ENCODE measurements around the gene COMMD1. TPM values are rescaled to one million over a fixed set of nuclear protein-coding genes. Genes with fewer than 3 reads are reported as not detected.
"Not testable (repeated sequence)": the region's sequence is repeated elsewhere in the genome, so short reads cannot be mapped to it uniquely, and the experiment has no call there.

COMMD1 gene
- total and polyA plus RNA-seq, 7 experiments from 2014 or later = 15.6 to 65.3 (median 21.4) TPM

GRCh38 chr2:61954856-61955255 is 49.4 kb downstream of the COMMD1 start:
- intact Hi-C loops (cut with micrococcal nuclease); H3K4me3 Mint-ChIP-seq; H3K9me3 ChIP-seq (ENCODE audit: control insufficient read depth in 2 of 3, low read length in 3 of 3); POLR2A ChIA-PET; H3K27me3 ChIP-seq (ENCODE audit: control insufficient read depth in 2 of 2, insufficient read depth in 2 of 2, low read length in 2 of 2); H3K4me3 ChIP-seq (ENCODE audit: low read length); H3K27me3 Mint-ChIP-seq; H3K4me1 ChIP-seq (ENCODE audit: control insufficient read depth in 2 of 2, insufficient read depth in 2 of 2, low read length in 2 of 2); DNase-seq; H3K27ac ChIP-seq (ENCODE audit: low read depth, low read length); H3K36me3 ChIP-seq (ENCODE audit: control insufficient read depth in 2 of 3, insufficient read depth in 3 of 3, low read length in 3 of 3); ATAC-seq: not testable (repeated sequence)
- Mint-ChIP-seq H3K9me3 (peaks cover 0 to 19% (median 0%) of the 10 kb centered on the region in 11 donors), H3K36me3 (peaks cover 0 to 51% (median 29%) of the 10 kb centered on the region in 5 donors), H3K27ac (peak overlapping the region in 1 of 9 donors; percentile 44), H3K4me1 (peaks cover 6 to 24% (median 16%) of the 10 kb centered on the region in 7 donors)
- CTCF ChIA-PET = interaction anchor here (0.6 kb wide), 1 partner anchor 321 kb away, joined by 3 read pairs; no protein-coding TSS in a partner anchor

- H3K9me3 ChIP-seq (ENCODE audit: control insufficient read depth in 2 of 3, low read length in 3 of 3) = no peaks in the 10 kb centered on the region
- H3K4me3 ChIP-seq (ENCODE audit: low read length) = no peak overlapping the region
- ChIA-PET CTCF (no interaction called here), POLR2A (no interaction called here)
- Mint-ChIP-seq H3K4me1 (peaks cover 6 to 24% (median 16%) of the 10 kb centered on the region in 7 donors), H3K27ac (no peak overlapping the region), H3K4me3 (no peak overlapping the region), H3K9me3 (peaks cover 0 to 22% (median 0%) of the 10 kb centered on the region in 11 donors), H3K27me3 (no peaks in the 10 kb centered on the region), H3K36me3 (peaks cover 0 to 49% (median 28%) of the 10 kb centered on the region in 5 donors)
- no peaks in the 10 kb centered on the region for H3K36me3 ChIP-seq (ENCODE audit: control insufficient read depth in 2 of 3, insufficient read depth in 3 of 3, low read length in 3 of 3)
- DNase-seq = no peak
- ATAC-seq = no peak
- no peak overlapping the region for H3K27ac ChIP-seq (ENCODE audit: low read depth, low read length)
- H3K27me3 ChIP-seq (ENCODE audit: control insufficient read depth in 2 of 2, insufficient read depth in 2 of 2, low read length in 2 of 2) = no peaks in the 10 kb centered on the region
- no peaks in the 10 kb centered on the region for H3K4me1 ChIP-seq (ENCODE audit: control insufficient read depth in 2 of 2, insufficient read depth in 2 of 2, low read length in 2 of 2)
- intact Hi-C loops (cut with micrococcal nuclease) = no loop called here
Measured at GRCh38 chr2:61959381-61960293, 54.2 kb downstream of the COMMD1 start.

- no peak for DNase-seq
- no peak for ATAC-seq
- H3K9me3 Mint-ChIP-seq = peaks cover 0 to 22% (median 0%) of the 10 kb centered on the region in 11 donors
- H3K27ac Mint-ChIP-seq = no peak overlapping the region
- Histone ChIP-seq H3K27ac (ENCODE audit: low read depth, low read length) (no peak overlapping the region), H3K9me3 (ENCODE audit: control insufficient read depth in 2 of 3, low read length in 3 of 3) (no peaks in the 10 kb centered on the region), H3K36me3 (ENCODE audit: control insufficient read depth in 2 of 3, insufficient read depth in 3 of 3, low read length in 3 of 3) (no peaks in the 10 kb centered on the region), H3K27me3 (ENCODE audit: control insufficient read depth in 2 of 2, insufficient read depth in 2 of 2, low read length in 2 of 2) (no peaks in the 10 kb centered on the region), H3K4me1 (ENCODE audit: control insufficient read depth in 2 of 2, insufficient read depth in 2 of 2, low read length in 2 of 2) (no peaks in the 10 kb centered on the region), H3K4me3 (ENCODE audit: low read length) (no peak overlapping the region)
- H3K4me3 Mint-ChIP-seq = no peak overlapping the region
- H3K27me3 Mint-ChIP-seq = no peaks in the 10 kb centered on the region
- peaks cover 0 to 40% (median 25%) of the 10 kb centered on the region in 5 donors for H3K36me3 Mint-ChIP-seq
- POLR2A ChIA-PET = no interaction called here
- intact Hi-C loops (cut with micrococcal nuclease) = no loop called here
- H3K4me1 Mint-ChIP-seq = peaks cover 6 to 26% (median 20%) of the 10 kb centered on the region in 7 donors
- CTCF ChIA-PET = no interaction called here
Measured at GRCh38 chr2:61961231-61961901, 55.9 kb downstream of the COMMD1 start.

GRCh38 chr2:61962095-61962984 is 56.9 kb downstream of the COMMD1 start:
- Mint-ChIP-seq H3K9me3 (peaks cover 0 to 22% (median 0%) of the 10 kb centered on the region in 11 donors), H3K4me1 (peaks cover 7 to 24% (median 12%) of the 10 kb centered on the region in 7 donors), H3K4me3 (no peak overlapping the region), H3K27ac (no peak overlapping the region), H3K27me3 (no peaks in the 10 kb centered on the region), H3K36me3 (peaks cover 0 to 36% (median 21%) of the 10 kb centered on the region in 5 donors)
- H3K27me3 ChIP-seq (ENCODE audit: control insufficient read depth in 2 of 2, insufficient read depth in 2 of 2, low read length in 2 of 2) = no peaks in the 10 kb centered on the region
- ATAC-seq (no peak), DNase-seq (no peak)
- H3K9me3 ChIP-seq (ENCODE audit: control insufficient read depth in 2 of 3, low read length in 3 of 3) = no peaks in the 10 kb centered on the region
- ChIA-PET CTCF (no interaction called here), POLR2A (no interaction called here)
- no peaks in the 10 kb centered on the region for H3K36me3 ChIP-seq (ENCODE audit: control insufficient read depth in 2 of 3, insufficient read depth in 3 of 3, low read length in 3 of 3)
- H3K27ac ChIP-seq (ENCODE audit: low read depth, low read length) = no peak overlapping the region
- no peak overlapping the region for H3K4me3 ChIP-seq (ENCODE audit: low read length)
- intact Hi-C loops (cut with micrococcal nuclease) = no loop called here
- H3K4me1 ChIP-seq (ENCODE audit: control insufficient read depth in 2 of 2, insufficient read depth in 2 of 2, low read length in 2 of 2) = no peaks in the 10 kb centered on the region

DNA sequence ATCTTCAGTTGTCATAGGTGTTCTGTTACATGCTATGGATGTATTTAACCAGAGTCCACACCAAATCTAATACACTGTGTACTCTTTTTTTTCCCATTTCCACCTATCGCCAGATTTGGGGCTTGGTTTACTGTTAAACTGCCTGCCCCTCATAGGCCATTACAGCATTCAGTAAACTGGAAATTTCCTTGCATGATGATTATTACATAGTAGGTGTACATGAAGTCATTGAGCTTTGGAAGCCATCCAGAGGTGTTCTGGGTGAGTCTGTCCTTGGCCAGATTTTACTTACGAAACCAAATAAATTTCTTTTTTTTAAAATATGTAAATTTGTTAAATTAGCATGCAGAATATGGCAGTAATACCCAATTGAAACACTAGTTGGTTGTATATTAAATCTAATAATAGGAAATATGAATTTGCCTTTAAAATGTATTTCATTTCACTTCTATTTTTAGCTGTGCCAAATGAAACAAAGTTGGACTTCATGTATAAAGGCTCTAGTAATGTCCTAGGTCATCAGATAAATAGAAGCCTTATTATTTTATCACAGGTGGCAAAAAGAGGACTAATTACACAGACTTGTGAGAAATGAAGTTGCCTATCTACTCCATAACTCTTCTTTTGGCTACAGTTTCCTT is 60.7 kb downstream of the COMMD1 start:
- H3K36me3 Mint-ChIP-seq = peaks cover 0 to 17% (median 8%) of the 10 kb centered on the region in 5 donors
- Histone ChIP-seq H3K27me3 (ENCODE audit: control insufficient read depth in 2 of 2, insufficient read depth in 2 of 2, low read length in 2 of 2) (no peaks in the 10 kb centered on the region), H3K9me3 (ENCODE audit: control insufficient read depth in 2 of 3, low read length in 3 of 3) (no peaks in the 10 kb centered on the region), H3K36me3 (ENCODE audit: control insufficient read depth in 2 of 3, insufficient read depth in 3 of 3, low read length in 3 of 3) (no peaks in the 10 kb centered on the region), H3K27ac (ENCODE audit: low read depth, low read length) (no peak overlapping the region), H3K4me1 (ENCODE audit: control insufficient read depth in 2 of 2, insufficient read depth in 2 of 2, low read length in 2 of 2) (no peaks in the 10 kb centered on the region), H3K4me3 (ENCODE audit: low read length) (no peak overlapping the region)
- intact Hi-C loops (cut with micrococcal nuclease) = no loop called here
- no peak overlapping the region for H3K4me3 Mint-ChIP-seq
- CTCF ChIA-PET = no interaction called here
- POLR2A ChIA-PET = no interaction called here
- peaks cover 0 to 12% (median 3%) of the 10 kb centered on the region in 7 donors for H3K4me1 Mint-ChIP-seq
- peaks cover 0 to 6% (median 0%) of the 10 kb centered on the region in 11 donors for H3K9me3 Mint-ChIP-seq
- no peak for ATAC-seq
- H3K27ac Mint-ChIP-seq = no peak overlapping the region
- no peaks in the 10 kb centered on the region for H3K27me3 Mint-ChIP-seq
- DNase-seq = no peak

DNA sequence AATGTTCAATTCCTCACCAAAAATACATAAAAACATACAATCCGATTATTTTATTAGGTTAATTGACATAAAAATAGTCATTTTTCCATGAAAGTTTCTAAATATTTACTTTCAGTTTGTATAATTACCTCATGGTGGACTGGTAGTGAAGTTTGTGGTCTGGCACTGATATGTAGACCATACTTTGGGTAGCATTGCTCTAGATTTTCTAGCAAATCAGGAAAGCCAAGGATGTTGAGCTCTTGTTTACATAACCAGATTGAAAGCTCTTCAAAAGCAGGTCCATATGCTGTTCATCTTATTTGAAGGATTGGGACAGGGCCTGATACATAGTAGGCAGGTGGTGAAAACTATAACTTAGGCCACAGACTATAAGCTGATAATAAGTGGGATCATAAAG is 61.8 kb downstream of the COMMD1 start:
- Histone ChIP-seq H3K4me3 (ENCODE audit: low read length) (no peak overlapping the region), H3K9me3 (ENCODE audit: control insufficient read depth in 2 of 3, low read length in 3 of 3) (no peaks in the 10 kb centered on the region)

More for the DNA sequence above, 61.8 kb downstream of the COMMD1 start:
- no peaks in the 10 kb centered on the region for H3K4me1 ChIP-seq (ENCODE audit: control insufficient read depth in 2 of 2, insufficient read depth in 2 of 2, low read length in 2 of 2)
- ChIA-PET POLR2A (no interaction called here), CTCF (no interaction called here)
- intact Hi-C loops (cut with micrococcal nuclease) = no loop called here
- Mint-ChIP-seq H3K27ac (no peak overlapping the region), H3K9me3 (no peaks in the 10 kb centered on the region), H3K4me1 (peaks cover 0 to 12% (median 3%) of the 10 kb centered on the region in 7 donors), H3K4me3 (no peak overlapping the region), H3K27me3 (no peaks in the 10 kb centered on the region), H3K36me3 (peaks cover 0 to 7% (median 7%) of the 10 kb centered on the region in 5 donors)
- no peak overlapping the region for H3K27ac ChIP-seq (ENCODE audit: low read depth, low read length)
- no peaks in the 10 kb centered on the region for H3K27me3 ChIP-seq (ENCODE audit: control insufficient read depth in 2 of 2, insufficient read depth in 2 of 2, low read length in 2 of 2)
- H3K36me3 ChIP-seq (ENCODE audit: control insufficient read depth in 2 of 3, insufficient read depth in 3 of 3, low read length in 3 of 3) = no peaks in the 10 kb centered on the region
- ATAC-seq = no peak
- DNase-seq = no peak

Data from naive thymus-derived CD4-positive, alpha-beta T cell (primary cell).